ENCODE results near the gene CFAP299.

The CFAP299 gene

GRCh38 chr4:80694171-80694570, 358.6 kb downstream of the CFAP299 start:
- no peak for TF ChIP-seq CTCF (IDR thresholded peaks at IDR 0.05)

DNA sequence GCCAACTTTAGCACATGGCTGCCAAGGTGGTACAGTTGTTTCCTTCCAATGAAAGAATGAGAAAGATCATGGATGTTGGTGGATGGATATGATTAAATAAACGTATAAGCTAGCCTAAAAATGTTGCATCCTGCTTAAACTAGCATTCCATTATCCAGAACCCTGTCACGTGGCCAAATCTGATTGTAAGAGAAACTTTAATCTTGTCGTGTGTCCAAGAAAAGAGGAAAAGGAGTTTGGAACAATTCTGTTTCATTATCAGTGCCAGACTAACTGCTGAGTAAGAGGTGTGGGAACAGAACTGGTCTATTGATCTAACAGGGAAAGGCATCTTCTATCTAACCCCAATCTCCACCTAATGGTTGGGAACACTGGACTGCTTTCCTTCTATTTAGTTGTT, 369.8 kb downstream of the CFAP299 start:
- no peak for TF ChIP-seq CTCF (IDR thresholded peaks at IDR 0.05)

GRCh38 chr4:80709082-80709869, 373.7 kb downstream of the CFAP299 start:
- TF ChIP-seq CTCF (IDR thresholded peaks at IDR 0.05): no peak

DNA sequence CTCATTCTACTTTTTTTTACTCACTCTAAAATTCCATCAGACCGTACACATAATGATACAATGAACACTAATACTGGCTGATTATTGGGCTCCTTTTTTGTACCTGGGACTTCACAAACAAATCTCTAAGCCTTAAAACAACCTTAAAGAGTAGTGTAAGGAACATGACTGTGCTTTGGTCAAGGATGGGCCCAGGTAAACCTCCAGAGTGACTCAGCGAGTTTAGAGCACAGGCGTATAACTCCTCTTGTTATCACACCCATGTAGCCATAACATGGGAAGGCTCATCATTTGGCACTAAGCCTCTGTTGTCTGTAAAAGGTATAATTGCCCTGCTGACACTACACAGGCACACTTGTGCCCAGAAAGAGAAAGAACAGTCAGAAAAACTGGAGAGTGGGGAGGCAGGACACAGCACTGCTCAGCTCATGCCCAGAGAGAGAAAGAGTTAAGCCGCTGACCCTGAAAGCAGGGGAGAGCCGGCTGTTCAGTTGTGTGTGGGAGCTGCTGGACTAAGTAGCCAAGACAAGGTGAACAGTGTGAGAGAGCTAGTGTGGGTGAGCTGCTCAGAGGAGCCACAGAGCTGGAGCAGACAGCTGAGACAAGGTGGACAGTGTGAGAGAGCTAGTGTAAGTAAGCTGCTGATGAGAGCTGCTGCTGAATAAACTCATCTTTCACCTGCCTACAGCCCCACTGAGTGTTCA, 375.4 kb downstream of the CFAP299 start:
- no peak for TF ChIP-seq CTCF (IDR thresholded peaks at IDR 0.05)

- TF ChIP-seq CTCF (IDR thresholded peaks at IDR 0.05): no peak
These were observed 376.4 kb downstream of the CFAP299 start for GRCh38 chr4:80711956-80712355.

DNA sequence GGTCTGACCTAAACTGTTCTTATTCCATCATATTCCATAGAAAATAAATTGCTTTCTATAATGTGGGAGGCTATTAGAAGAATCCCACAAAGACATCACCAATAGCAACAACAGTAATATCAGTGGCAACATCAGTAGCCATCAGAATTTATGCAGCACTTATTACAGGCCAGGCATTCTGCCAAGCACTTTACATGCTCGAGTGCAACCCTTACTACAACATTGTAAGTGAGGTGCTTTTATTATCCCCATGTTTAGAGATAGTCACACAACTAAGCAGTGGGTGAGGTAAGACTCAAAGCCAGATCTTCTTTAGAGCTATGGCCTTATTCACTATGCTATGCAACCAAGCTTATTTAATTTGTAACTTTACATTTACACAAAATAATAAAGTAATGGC, 377.9 kb downstream of the CFAP299 start:
- no peak for TF ChIP-seq CTCF (IDR thresholded peaks at IDR 0.05)

DNA sequence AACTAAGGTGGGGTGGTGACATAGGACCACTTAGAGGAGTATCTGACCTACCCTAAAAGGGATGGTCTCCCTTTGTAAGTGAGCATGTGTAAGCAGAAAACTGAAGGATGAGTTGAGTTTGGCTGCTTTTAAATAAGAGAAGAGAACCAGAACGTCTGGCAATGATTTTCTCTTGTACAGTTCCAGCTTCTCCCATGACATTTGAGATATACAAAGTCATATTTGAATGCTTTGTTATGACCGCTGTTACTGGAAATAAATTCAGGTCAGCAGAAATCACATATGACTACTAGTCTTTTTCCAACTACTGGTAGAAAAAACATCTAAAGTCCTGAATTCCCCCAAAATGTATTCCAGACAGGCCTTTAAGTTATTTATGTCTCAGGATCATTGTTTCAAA, 381.7 kb downstream of the CFAP299 start:
- no peak for TF ChIP-seq CTCF (IDR thresholded peaks at IDR 0.05)
